T-cell (primary cell): ENCODE measurements around the gene ADARB2. TPM values are rescaled to one million over a fixed set of nuclear protein-coding genes. Genes with fewer than 3 reads are reported as not detected.
"Not testable (repeated sequence)": the region's sequence is repeated elsewhere in the genome, so short reads cannot be mapped to it uniquely, and the experiment has no call there.

Source experiments
- ATAC-seq, 4 experiments: fragments of 200-7000 bp in 3 of 4; fragments of 150-1000 bp in 1 of 4; cut with Tn5 transposase; replicated peaks in 1 of 4; 1 replicate in 3 of 4; 2 replicates in 1 of 4; pipeline ENCODE4 v1.10.0; 2021; ENCODE audit warnings: moderate library complexity in 3 of 4, mild to moderate bottlenecking in 2 of 4, moderate number of reproducible peaks in 1 of 4
- CTCF ChIA-PET, 2 donors: fragments of 300-600 bp; sonication (Branson Sonifier 250); formaldehyde crosslinking; loops; one replicate each; lab custom pipeline; 2022; ENCODE audit warnings: antibody characterized with exemption in 2 of 2; lab: Charles Lee
- POLR2A ChIA-PET, 2 donors: fragments of 300-600 bp; sonication (Branson Sonifier 250); formaldehyde crosslinking; loops; one replicate each; lab custom pipeline; 2022; ENCODE audit warnings: antibody characterized with exemption in 2 of 2; lab: Charles Lee
- DNase-seq, 35 experiments: peaks; one replicate each; pipeline versions ENCODE4 v3.0.0 to v3.0.0-alpha.2; 2013 to 2023
- H3K27ac ChIP-seq: one replicate; pipeline ENCODE4 v1.5.1; 2013; ENCODE audit warnings: low read length
- H3K27me3 ChIP-seq, 2 experiments: replicated peaks in 1 of 2; 1 replicate in 1 of 2; 2 replicates in 1 of 2; pipeline versions ENCODE4 v1.6.1 to v1.7.0; 2013; ENCODE audit warnings: low read length in 1 of 2, mixed read lengths in 1 of 2; ENCODE audit not compliant: control insufficient read depth in 2 of 2, insufficient read depth in 2 of 2; ENCODE audit errors: extremely low read depth in 1 of 2
- H3K36me3 ChIP-seq, 2 donors: 1 replicate in 1 of 2; 2 replicates in 1 of 2; pipeline versions ENCODE4 v1.6.1 to v1.7.0; 2013; ENCODE audit warnings: low read length in 1 of 2; ENCODE audit not compliant: control insufficient read depth in 2 of 2, insufficient read depth in 1 of 2; ENCODE audit errors: extremely low read depth in 1 of 2
- H3K4me1 ChIP-seq, 2 experiments: 1 replicate in 1 of 2; 2 replicates in 1 of 2; pipeline versions ENCODE4 v1.6.1 to v1.7.0; 2013; ENCODE audit warnings: low read length in 2 of 2, mixed read lengths in 1 of 2; ENCODE audit not compliant: insufficient read depth in 2 of 2, control insufficient read depth in 1 of 2; ENCODE audit errors: extremely low read depth in 1 of 2
- H3K4me3 ChIP-seq, 2 donors: 1 replicate in 1 of 2; 2 replicates in 1 of 2; pipeline versions ENCODE4 v1.5.1 to v1.7.0; 2013; ENCODE audit warnings: mild to moderate bottlenecking in 2 of 2, low read length in 1 of 2, moderate library complexity in 1 of 2; ENCODE audit not compliant: control insufficient read depth in 1 of 2; ENCODE audit errors: extremely low read depth in 1 of 2
- H3K9me3 ChIP-seq: 2 replicates; pipeline ENCODE4 v1.7.0; 2013
- H3K27ac Mint-ChIP-seq, 2 donors: one replicate each; pipeline ENCODE4 v1.8.0; 2020 to 2021; ENCODE audit warnings: mild to moderate bottlenecking in 2 of 2, mixed read lengths in 2 of 2
- H3K27me3 Mint-ChIP-seq, 2 donors: one replicate each; pipeline ENCODE4 v1.8.0; 2021 to 2022; ENCODE audit warnings: mixed read lengths in 2 of 2
- H3K36me3 Mint-ChIP-seq: one replicate; pipeline ENCODE4 v1.8.0; 2021; ENCODE audit warnings: mixed read lengths
- H3K4me1 Mint-ChIP-seq, 3 donors: one replicate each; pipeline ENCODE4 v1.8.0; 2020 to 2022; ENCODE audit warnings: mixed read lengths in 3 of 3, mild to moderate bottlenecking in 1 of 3
- H3K4me3 Mint-ChIP-seq, 3 donors: one replicate each; pipeline ENCODE4 v1.8.0; 2020 to 2022; ENCODE audit warnings: mild to moderate bottlenecking in 3 of 3, mixed read lengths in 3 of 3, moderate library complexity in 3 of 3
- H3K9me3 Mint-ChIP-seq, 3 donors: one replicate each; pipeline ENCODE4 v1.8.0; 2020 to 2022; ENCODE audit warnings: mixed read lengths in 3 of 3
- WGBS: methylation state at CpG from one replicate; pipeline ENCODE4 v1.1.5; 2013; ENCODE audit warnings: missing lambda C conversion rate; ENCODE audit not compliant: insufficient coverage; 5-methylcytosine and 5-hydroxymethylcytosine counted together
- total RNA-seq, 35 experiments: library from RNA in 6 of 35; stranded (reverse) in 6 of 35; fragments of 120-200 nt in 1 of 35; gene quantifications; one replicate each; pipeline versions ENCODE4 v1.2.1 to v1.2.4 and lab custom pipeline; 2013 to 2026

The ADARB2 gene
- total RNA-seq, 5 donors from 2014 or later (not counting 1 experiment from before 2014, with no cell fraction given): 0.07 to 4.0 (median 0.41) TPM

- CTCF ChIA-PET: no interaction called here
- no peaks in the 10 kb centered on the region for H3K36me3 Mint-ChIP-seq
Measured at GRCh38 chr10:1399431-1400100, 337.8 kb downstream of the ADARB2 start.

GRCh38 chr10:1398626-1399410, 338.5 kb downstream of the ADARB2 start:
- H3K27ac Mint-ChIP-seq: no peak overlapping the region
- no peaks in the 10 kb centered on the region for H3K9me3 Mint-ChIP-seq
- H3K27ac ChIP-seq: no peak overlapping the region
- H3K4me3 Mint-ChIP-seq: no peak overlapping the region
- H3K4me1 Mint-ChIP-seq: no peaks in the 10 kb centered on the region
- H3K27me3 ChIP-seq: peaks cover 0 to 14% of the 10 kb centered on the region in 2 experiments
- ChIA-PET CTCF (no interaction called here), POLR2A (interaction anchor here in 1 of 2 donors (0.7 kb wide), 1 partner anchor 306 kb away, joined by 3 read pairs; no protein-coding TSS in a partner anchor)
- H3K36me3 Mint-ChIP-seq: no peaks in the 10 kb centered on the region
- H3K4me1 ChIP-seq: no peaks in the 10 kb centered on the region
- WGBS: 89% methylated on average over 12 of the region's 19 CpGs
- no peak for DNase-seq
- peaks cover 4 to 20% of the 10 kb centered on the region in 2 donors for H3K27me3 Mint-ChIP-seq
- H3K4me3 ChIP-seq: no peak overlapping the region
- H3K9me3 ChIP-seq: no peaks in the 10 kb centered on the region
- no peak for ATAC-seq
- no peaks in the 10 kb centered on the region for H3K36me3 ChIP-seq

More at GRCh38 chr10:1399431-1400100, 337.8 kb downstream of the ADARB2 start:
- Histone ChIP-seq H3K4me3 (no peak overlapping the region), H3K27ac (no peak overlapping the region), H3K9me3 (no peaks in the 10 kb centered on the region), H3K36me3 (no peaks in the 10 kb centered on the region), H3K4me1 (no peaks in the 10 kb centered on the region), H3K27me3 (peaks cover 0 to 21% of the 10 kb centered on the region in 2 experiments)
- Mint-ChIP-seq H3K27ac (no peak overlapping the region), H3K4me1 (no peaks in the 10 kb centered on the region), H3K9me3 (no peaks in the 10 kb centered on the region), H3K4me3 (no peak overlapping the region), H3K27me3 (peaks cover 4 to 20% of the 10 kb centered on the region in 2 donors)
- POLR2A ChIA-PET: interaction anchor here in 1 of 2 donors (0.7 kb wide), 1 partner anchor 306 kb away, joined by 3 read pairs; no protein-coding TSS in a partner anchor
- no peak for ATAC-seq
- DNase-seq: no peak
- 74% methylated on average over 7 of the region's 11 CpGs for WGBS

- H3K4me3 ChIP-seq, H3K36me3 Mint-ChIP-seq, H3K9me3 Mint-ChIP-seq, CTCF ChIA-PET, H3K27ac ChIP-seq, H3K4me3 Mint-ChIP-seq, ATAC-seq, H3K9me3 ChIP-seq, DNase-seq, H3K4me1 Mint-ChIP-seq, POLR2A ChIA-PET, H3K36me3 ChIP-seq, H3K4me1 ChIP-seq, H3K27ac Mint-ChIP-seq: not testable (repeated sequence)
- WGBS: 50% methylated on average over 10 of the region's 15 CpGs
- H3K27me3 Mint-ChIP-seq: peaks cover 4 to 18% of the 10 kb centered on the region in 2 donors
- H3K27me3 ChIP-seq: peaks cover 0 to 12% of the 10 kb centered on the region in 2 experiments
Measured at GRCh38 chr10:1398116-1398515, 339.2 kb downstream of the ADARB2 start.

- Mint-ChIP-seq H3K27me3 (peaks cover 4 to 17% of the 10 kb centered on the region in 2 donors), H3K9me3 (no peaks in the 10 kb centered on the region), H3K4me1 (no peaks in the 10 kb centered on the region), H3K36me3 (no peaks in the 10 kb centered on the region), H3K27ac (no peak overlapping the region), H3K4me3 (no peak overlapping the region)
- ChIA-PET CTCF (no interaction called here), POLR2A (no interaction called here)
- Histone ChIP-seq H3K27ac (no peak overlapping the region), H3K36me3 (no peaks in the 10 kb centered on the region), H3K27me3 (peaks cover 0 to 8% of the 10 kb centered on the region in 2 experiments), H3K9me3 (no peaks in the 10 kb centered on the region), H3K4me3 (no peak overlapping the region), H3K4me1 (no peaks in the 10 kb centered on the region)
- ATAC-seq (no peak), DNase-seq (no peak)
- WGBS: 91% methylated on average over 7 of the region's 20 CpGs
Measured at GRCh38 chr10:1396297-1396635, 341.1 kb downstream of the ADARB2 start.

- no peak for ATAC-seq
- no peaks in the 10 kb centered on the region for H3K4me1 Mint-ChIP-seq
- Histone ChIP-seq H3K4me3 (no peak overlapping the region), H3K36me3 (no peaks in the 10 kb centered on the region), H3K9me3 (no peaks in the 10 kb centered on the region), H3K27ac (no peak overlapping the region), H3K4me1 (no peaks in the 10 kb centered on the region), H3K27me3 (peaks cover 0 to 6% of the 10 kb centered on the region in 2 experiments)
- no peak overlapping the region for H3K4me3 Mint-ChIP-seq
- WGBS: 91% methylated on average over 22 of the region's 33 CpGs
- CTCF ChIA-PET: no interaction called here
- POLR2A ChIA-PET: no interaction called here
- DNase-seq: no peak
- H3K27ac Mint-ChIP-seq: no peak overlapping the region
- H3K9me3 Mint-ChIP-seq: no peaks in the 10 kb centered on the region
- H3K36me3 Mint-ChIP-seq: no peaks in the 10 kb centered on the region
- peaks cover 4 to 15% of the 10 kb centered on the region in 2 donors for H3K27me3 Mint-ChIP-seq
Measured at GRCh38 chr10:1395481-1396296, 341.6 kb downstream of the ADARB2 start.

- Mint-ChIP-seq H3K27me3 (peaks cover 4 to 14% of the 10 kb centered on the region in 2 donors), H3K9me3 (no peaks in the 10 kb centered on the region), H3K4me1 (no peaks in the 10 kb centered on the region), H3K4me3 (no peak overlapping the region), H3K27ac (no peak overlapping the region), H3K36me3 (no peaks in the 10 kb centered on the region)
- ATAC-seq: peak in 1 of 4 experiments; percentile 15
- no peaks in the 10 kb centered on the region for H3K4me1 ChIP-seq
- H3K27me3 ChIP-seq: peaks cover 0 to 1% of the 10 kb centered on the region in 2 experiments
- no peak overlapping the region for H3K27ac ChIP-seq
- H3K4me3 ChIP-seq: no peak overlapping the region
- no peaks in the 10 kb centered on the region for H3K36me3 ChIP-seq
- no peaks in the 10 kb centered on the region for H3K9me3 ChIP-seq
- WGBS: 87% methylated on average over 11 of the region's 11 CpGs
- no peak for DNase-seq
- ChIA-PET CTCF (no interaction called here), POLR2A (no interaction called here)
Measured at GRCh38 chr10:1395025-1395480, 342.3 kb downstream of the ADARB2 start.
